ENCODE results near the gene CRNN.

CRNN gene
- long read RNA-seq, result 0 reads

- TF ChIP-seq REST (IDR thresholded peaks at IDR 0.05; ENCODE audit: insufficient replicate concordance, low read depth) (no peak), GABPA (IDR thresholded peaks at IDR 0.05; ENCODE audit: low read depth) (no peak), SPI1 (IDR thresholded peaks at IDR 0.05; ENCODE audit: borderline replicate concordance, low read depth) (no peak)
- TF ChIP-seq, protein P1, sequence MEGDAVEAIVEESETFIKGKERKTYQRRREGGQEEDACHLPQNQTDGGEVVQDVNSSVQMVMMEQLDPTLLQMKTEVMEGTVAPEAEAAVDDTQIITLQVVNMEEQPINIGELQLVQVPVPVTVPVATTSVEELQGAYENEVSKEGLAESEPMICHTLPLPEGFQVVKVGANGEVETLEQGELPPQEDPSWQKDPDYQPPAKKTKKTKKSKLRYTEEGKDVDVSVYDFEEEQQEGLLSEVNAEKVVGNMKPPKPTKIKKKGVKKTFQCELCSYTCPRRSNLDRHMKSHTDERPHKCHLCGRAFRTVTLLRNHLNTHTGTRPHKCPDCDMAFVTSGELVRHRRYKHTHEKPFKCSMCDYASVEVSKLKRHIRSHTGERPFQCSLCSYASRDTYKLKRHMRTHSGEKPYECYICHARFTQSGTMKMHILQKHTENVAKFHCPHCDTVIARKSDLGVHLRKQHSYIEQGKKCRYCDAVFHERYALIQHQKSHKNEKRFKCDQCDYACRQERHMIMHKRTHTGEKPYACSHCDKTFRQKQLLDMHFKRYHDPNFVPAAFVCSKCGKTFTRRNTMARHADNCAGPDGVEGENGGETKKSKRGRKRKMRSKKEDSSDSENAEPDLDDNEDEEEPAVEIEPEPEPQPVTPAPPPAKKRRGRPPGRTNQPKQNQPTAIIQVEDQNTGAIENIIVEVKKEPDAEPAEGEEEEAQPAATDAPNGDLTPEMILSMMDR (IDR thresholded peaks at IDR 0.05; ENCODE audit: insufficient read depth, low read length), result no peak
- Histone ChIP-seq H3K27ac (replicated peaks) (no peak within 1 kb of the TSS), H3K27me3 (ENCODE audit: insufficient read depth, poor library complexity, severe bottlenecking) (no peaks in the 10 kb centered on the region), H3K4me3 (replicated peaks; ENCODE audit: insufficient read depth, low read length) (no peak within 1 kb of the TSS)
- no peak for DNase-seq (ENCODE audit: low read depth in 1 of 2, low spot score in 1 of 2)
These were observed at the start of gene CRNN for GRCh38 chr1:152413909-152414308. Gene CRNN (minus strand): TSS chr1:152414263. CDS start chr1:152412233, 2,030 bp downstream.

DNA sequence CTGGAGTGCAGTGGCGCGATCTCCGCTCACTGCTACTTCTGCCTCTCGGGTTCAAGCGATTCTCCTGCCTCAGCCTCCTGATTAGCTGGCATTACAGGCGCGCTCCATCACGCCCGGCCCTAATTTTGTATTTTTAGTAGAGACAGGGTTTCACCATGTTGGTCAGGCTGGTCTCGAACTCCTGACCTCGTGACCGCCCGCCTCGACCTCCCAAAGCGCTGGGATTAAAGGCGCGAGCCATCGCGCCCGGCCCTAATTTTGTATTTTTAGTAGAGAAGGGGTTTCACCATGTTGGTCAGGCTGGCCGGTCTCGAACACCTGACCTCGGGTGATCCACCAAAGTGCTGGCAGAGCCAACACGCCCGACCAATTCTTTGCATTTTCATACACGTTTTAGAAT, 48.6 kb upstream of the CRNN start:
- H3K27me3 ChIP-seq (ENCODE audit: insufficient read depth, poor library complexity, severe bottlenecking), result no peaks in the 10 kb centered on the region
- TF ChIP-seq POLR2AphosphoS5 (IDR thresholded peaks at IDR 0.05; ENCODE audit: low read depth), result no peak
- TF ChIP-seq SPI1 (IDR thresholded peaks at IDR 0.05; ENCODE audit: borderline replicate concordance, low read depth), result no peak
- no peak for TF ChIP-seq REST (IDR thresholded peaks at IDR 0.05; ENCODE audit: insufficient replicate concordance, low read depth)
- TF ChIP-seq, protein P1 (IDR thresholded peaks at IDR 0.05; ENCODE audit: insufficient read depth, low read length), result no peak
- TF ChIP-seq GABPA (IDR thresholded peaks at IDR 0.05; ENCODE audit: low read depth), result no peak
- no peak overlapping the region for H3K27ac ChIP-seq (replicated peaks)
- DNase-seq (ENCODE audit: low read depth in 1 of 2, low spot score in 1 of 2), result no peak
- H3K4me3 ChIP-seq (replicated peaks; ENCODE audit: insufficient read depth, low read length), result no peak overlapping the region

DNA sequence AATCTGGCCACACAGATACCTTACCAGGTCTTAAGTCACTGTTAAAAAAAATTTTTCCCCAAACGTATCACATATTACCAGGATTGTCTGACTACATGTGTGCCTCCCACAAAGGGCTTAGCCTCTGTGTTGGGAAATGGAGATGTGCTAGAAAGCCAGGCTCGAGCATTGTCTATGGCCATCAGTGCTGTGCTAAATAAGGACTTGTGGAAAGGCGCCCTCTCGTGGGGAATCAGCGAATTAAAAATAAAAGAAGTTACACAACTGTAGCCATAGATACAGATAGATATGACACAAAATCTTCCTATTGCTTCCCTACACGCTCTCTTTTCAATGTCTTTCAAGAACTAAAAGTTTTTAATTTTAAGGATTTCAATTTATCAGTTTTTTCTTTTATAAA, 47.5 kb upstream of the CRNN start:
- peak; percentile 23 to 72 for DNase-seq (ENCODE audit: low read depth in 1 of 2, low spot score in 1 of 2)
- no peak overlapping the region for H3K27ac ChIP-seq (replicated peaks)
- no peaks in the 10 kb centered on the region for H3K27me3 ChIP-seq (ENCODE audit: insufficient read depth, poor library complexity, severe bottlenecking)
- no peak overlapping the region for H3K4me3 ChIP-seq (replicated peaks; ENCODE audit: insufficient read depth, low read length)
- TF ChIP-seq SPI1 (IDR thresholded peaks at IDR 0.05; ENCODE audit: borderline replicate concordance, low read depth) (no peak), GABPA (IDR thresholded peaks at IDR 0.05; ENCODE audit: low read depth) (no peak), POLR2AphosphoS5 (IDR thresholded peaks at IDR 0.05; ENCODE audit: low read depth) (no peak)
- TF ChIP-seq, protein P1 (IDR thresholded peaks at IDR 0.05; ENCODE audit: insufficient read depth, low read length), result peak; percentile 37

DNA sequence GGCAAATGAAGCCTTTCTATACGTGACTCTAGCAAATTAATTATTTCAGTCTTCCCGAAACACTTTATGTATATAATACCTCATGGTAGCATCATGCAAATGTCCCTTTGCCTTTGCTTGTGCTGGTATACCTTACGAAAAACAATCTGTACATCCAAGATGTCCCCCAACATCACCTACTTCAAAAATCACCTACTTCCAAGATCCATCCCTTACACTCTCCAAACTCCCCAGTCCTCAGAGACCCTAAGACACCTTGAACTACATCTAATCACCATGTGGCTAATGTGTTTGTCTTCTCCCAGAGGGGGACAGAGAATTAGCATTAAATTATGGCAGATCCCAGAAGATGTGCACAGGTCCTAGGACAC, 46.5 kb upstream of the CRNN start:
- no peak overlapping the region for H3K27ac ChIP-seq (replicated peaks)
- TF ChIP-seq SPI1 (IDR thresholded peaks at IDR 0.05; ENCODE audit: borderline replicate concordance, low read depth) (no peak), REST (IDR thresholded peaks at IDR 0.05; ENCODE audit: insufficient replicate concordance, low read depth) (no peak), POLR2AphosphoS5 (IDR thresholded peaks at IDR 0.05; ENCODE audit: low read depth) (no peak), GABPA (IDR thresholded peaks at IDR 0.05; ENCODE audit: low read depth) (no peak)
- TF ChIP-seq, protein P1 (IDR thresholded peaks at IDR 0.05; ENCODE audit: insufficient read depth, low read length), result no peak
- no peak overlapping the region for H3K4me3 ChIP-seq (replicated peaks; ENCODE audit: insufficient read depth, low read length)
- DNase-seq (ENCODE audit: low read depth in 1 of 2, low spot score in 1 of 2), result no peak
- H3K27me3 ChIP-seq (ENCODE audit: insufficient read depth, poor library complexity, severe bottlenecking), result no peaks in the 10 kb centered on the region
